GM23248 (cell line): ENCODE results near the gene MED12. TPM values are rescaled to one million over a fixed set of nuclear protein-coding genes. Genes with fewer than 3 reads are reported as not detected.

Experiments used
- DNase-seq: peaks from one replicate; pipeline ENCODE4 v3.0.0-alpha.2; 2015
- H2AFZ ChIP-seq: fragments of 200-600 bp; sonication (generic); 2 replicates; pipeline ENCODE4 v1.6.1; 2016; ENCODE audit warnings: antibody characterized with exemption
- H3F3A ChIP-seq: fragments of 200-600 bp; sonication (generic); 2 replicates; pipeline ENCODE4 v1.6.1; 2016; ENCODE audit warnings: mild to moderate bottlenecking, antibody characterized with exemption, mixed run types; ENCODE audit not compliant: insufficient read depth
- H3K27ac ChIP-seq: fragments of 200-600 bp; sonication (generic); 2 replicates; pipeline ENCODE4 v1.5.1; 2016; ENCODE audit warnings: mild to moderate bottlenecking
- H3K27me3 ChIP-seq: fragments of 200-600 bp; sonication (generic); replicated peaks from 2 replicates; pipeline ENCODE4 v1.6.1; 2016; ENCODE audit warnings: mild to moderate bottlenecking; ENCODE audit not compliant: insufficient read depth
- H3K36me3 ChIP-seq: fragments of 200-600 bp; sonication (generic); 2 replicates; pipeline ENCODE4 v1.6.1; 2016; ENCODE audit warnings: low read depth, mild to moderate bottlenecking
- H3K4me1 ChIP-seq: fragments of 200-600 bp; sonication (generic); 2 replicates; pipeline ENCODE4 v1.6.1; 2016; ENCODE audit warnings: mild to moderate bottlenecking; ENCODE audit not compliant: insufficient read depth
- H3K4me2 ChIP-seq: fragments of 200-600 bp; sonication (generic); one replicate; pipeline ENCODE4 v1.6.1; 2016; ENCODE audit warnings: mild to moderate bottlenecking; ENCODE audit not compliant: unreplicated experiment
- H3K4me3 ChIP-seq: fragments of 200-600 bp; sonication (generic); 2 replicates; pipeline ENCODE4 v1.5.1; 2016; ENCODE audit warnings: mild to moderate bottlenecking
- H3K79me2 ChIP-seq: fragments of 200-600 bp; sonication (generic); 2 replicates; pipeline ENCODE4 v1.6.1; 2016; ENCODE audit warnings: mild to moderate bottlenecking; ENCODE audit not compliant: insufficient read depth
- H3K9ac ChIP-seq: fragments of 200-600 bp; sonication (generic); 2 replicates; pipeline ENCODE4 v1.6.1; 2016; ENCODE audit warnings: mild to moderate bottlenecking
- H3K9me2 ChIP-seq: fragments of 200-600 bp; sonication (generic); 2 replicates; pipeline ENCODE4 v1.6.1; 2016; ENCODE audit warnings: mixed run types, mild to moderate bottlenecking, moderate library complexity; ENCODE audit not compliant: insufficient read depth
- H3K9me3 ChIP-seq: fragments of 200-600 bp; sonication (generic); one replicate; pipeline ENCODE4 v1.6.1; 2017; ENCODE audit warnings: low read depth
- H4K20me1 ChIP-seq: fragments of 200-600 bp; sonication (generic); 2 replicates; pipeline ENCODE4 v1.6.0; 2016; ENCODE audit not compliant: insufficient read depth
- EZH2 ChIP-seq: fragments of 200-600 bp; sonication (generic); IDR thresholded peaks from 2 replicates; pipeline ENCODE4 v1.6.1; 2018; ENCODE audit warnings: antibody characterized with exemption, mild to moderate bottlenecking; ENCODE audit not compliant: insufficient read depth, poor library complexity, severe bottlenecking
- EZH2phosphoT487 ChIP-seq: fragments of 200-600 bp; sonication (generic); IDR thresholded peaks from 2 replicates; pipeline ENCODE4 v1.6.1; 2018; ENCODE audit warnings: antibody characterized with exemption, moderate library complexity, mild to moderate bottlenecking, low read depth; ENCODE audit not compliant: insufficient read depth
- WGBS, 2 experiments: methylation state at CpG; one replicate each; pipeline ENCODE4 v1.1.6; 2015 to 2017; ENCODE audit warnings: low lambda C conversion rate in 2 of 2, low coverage in 1 of 2; ENCODE audit errors: missing lambda C conversion rate in 2 of 2; 5-methylcytosine and 5-hydroxymethylcytosine counted together
- in situ Hi-C: fragments of 300-500 bp; cut with MboI; formaldehyde crosslinking; loops from 2 replicates; pipeline ENCODE4 v1.15.0; 2020
- polyA plus RNA-seq: library from polyadenylated mRNA; unstranded; fragments of >200 nt; fragmentation: Nextera tagmentation; extraction: Ambion mirVana; gene quantifications from 2 replicates; pipeline ENCODE4 v1.2.1, GENCODE V29; 2016
- total RNA-seq: library from RNA; depleted of rRNA; stranded (reverse); fragments of >200 nt; shearing (Covaris generic); gene quantifications from 2 replicates; pipeline ENCODE4 v1.2.3, GENCODE V29; 2014

MED12 gene
- total and polyA plus RNA-seq, 2 experiments from 2014 or later: 10.0 to 14.9 TPM

DNA sequence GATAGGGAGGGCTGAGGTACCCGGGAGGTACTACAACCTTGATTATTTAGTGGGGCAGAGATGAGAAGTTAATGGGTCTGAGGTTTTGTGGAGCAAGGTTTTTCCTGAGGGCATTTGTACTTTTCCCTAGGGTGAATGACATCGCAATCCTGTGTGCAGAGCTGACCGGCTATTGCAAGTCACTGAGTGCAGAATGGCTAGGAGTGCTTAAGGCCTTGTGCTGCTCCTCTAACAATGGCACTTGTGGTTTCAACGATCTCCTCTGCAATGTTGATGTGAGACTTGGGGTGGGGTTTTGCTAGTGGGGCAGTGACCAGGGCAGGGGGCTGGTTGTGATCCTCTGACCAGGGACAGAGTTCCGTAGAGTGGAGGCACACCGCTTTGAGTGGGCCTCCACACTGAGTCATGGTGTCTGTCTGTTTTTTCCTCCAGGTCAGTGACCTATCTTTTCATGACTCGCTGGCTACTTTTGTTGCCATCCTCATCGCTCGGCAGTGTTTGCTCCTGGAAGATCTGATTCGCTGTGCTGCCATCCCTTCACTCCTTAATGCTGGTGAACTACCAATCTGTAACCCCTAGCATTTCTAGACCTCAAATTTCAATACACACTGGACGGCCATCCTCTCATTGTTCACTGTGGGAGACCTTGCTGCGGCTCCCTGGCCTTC, 9.9 kb downstream of the MED12 start:
- TF ChIP-seq EZH2 (no peak), EZH2phosphoT487 (no peak)
- 70 to 72% methylated on average over 10 to 11 of the region's 12 CpGs for WGBS, 2 experiments
- H3K36me3 ChIP-seq: peaks cover 3% of the 10 kb centered on the region; the same call in 1 of the 2 replicates
- H3K9ac ChIP-seq: no peak overlapping the region; the same call in 1 of the 2 replicates
- H3K27me3 ChIP-seq: no peaks in the 10 kb centered on the region
- H3K79me2 ChIP-seq: no peaks in the 10 kb centered on the region
- H3K4me2 ChIP-seq: no peak overlapping the region
- no peak overlapping the region for H2AFZ ChIP-seq
- no peaks in the 10 kb centered on the region for H3K9me2 ChIP-seq
- H3K4me3 ChIP-seq: no peak overlapping the region
- no peaks in the 10 kb centered on the region for H4K20me1 ChIP-seq
- H3K27ac ChIP-seq: peak overlapping the region; percentile 27; the same call in 1 of the 2 replicates
- H3K4me1 ChIP-seq: no peaks in the 10 kb centered on the region
- DNase-seq: peak; percentile 61
- in situ Hi-C loops: no loop called here
- no peaks in the 10 kb centered on the region for H3K9me3 ChIP-seq
- no peaks in the 10 kb centered on the region for H3F3A ChIP-seq

DNA sequence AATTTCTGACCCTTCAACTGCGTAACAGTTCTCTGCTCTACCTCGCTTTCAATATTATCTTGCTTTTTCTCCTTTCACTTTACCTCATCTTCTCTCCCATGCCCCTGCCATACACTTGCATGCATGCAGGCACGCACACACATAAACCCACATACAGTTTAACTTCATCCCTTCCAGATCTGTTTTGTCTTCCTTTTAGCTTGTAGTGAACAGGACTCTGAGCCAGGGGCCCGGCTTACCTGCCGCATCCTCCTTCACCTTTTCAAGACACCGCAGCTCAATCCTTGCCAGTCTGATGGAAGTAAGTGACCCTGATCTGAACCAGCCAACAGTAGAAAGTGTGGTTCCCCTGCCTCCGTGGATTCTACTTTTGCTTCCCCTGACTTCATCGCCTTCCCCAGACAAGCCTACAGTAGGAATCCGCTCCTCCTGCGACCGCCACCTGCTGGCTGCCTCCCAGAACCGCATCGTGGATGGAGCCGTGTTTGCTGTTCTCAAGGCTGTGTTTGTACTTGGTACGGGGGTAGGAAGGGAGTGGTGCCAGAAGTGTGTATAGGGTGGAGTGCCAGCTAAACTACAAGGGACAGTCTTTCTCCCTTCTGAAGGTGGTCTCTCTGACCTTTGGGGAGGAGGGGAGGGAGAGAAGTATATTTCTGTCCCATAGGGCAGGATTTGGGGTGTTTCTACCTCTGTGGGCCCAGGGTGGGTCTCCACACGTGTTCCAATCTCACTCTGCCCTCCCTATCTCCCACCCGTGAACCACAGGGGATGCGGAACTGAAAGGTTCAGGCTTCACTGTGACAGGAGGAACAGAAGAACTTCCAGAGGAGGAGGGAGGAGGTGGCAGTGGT, 10.7 kb downstream of the MED12 start:
- peak; percentile 46 for DNase-seq
- no peak overlapping the region for H3K4me2 ChIP-seq
- H3F3A ChIP-seq: no peaks in the 10 kb centered on the region
- no peaks in the 10 kb centered on the region for H3K79me2 ChIP-seq
- H2AFZ ChIP-seq: no peak overlapping the region
- WGBS, 2 experiments: 49% methylated on average over 17 to 18 of the region's 18 CpGs
- in situ Hi-C loops: no loop called here
- no peaks in the 10 kb centered on the region for H3K27me3 ChIP-seq
- no peak overlapping the region; the same call in 1 of the 2 replicates for H3K9ac ChIP-seq
- no peak overlapping the region for H3K4me3 ChIP-seq
- peaks cover 3% of the 10 kb centered on the region; the same call in 1 of the 2 replicates for H3K36me3 ChIP-seq
- no peaks in the 10 kb centered on the region for H3K9me2 ChIP-seq
- H3K9me3 ChIP-seq: no peaks in the 10 kb centered on the region
- H3K4me1 ChIP-seq: no peaks in the 10 kb centered on the region
- peak overlapping the region; percentile 27; the same call in 1 of the 2 replicates for H3K27ac ChIP-seq
- no peaks in the 10 kb centered on the region for H4K20me1 ChIP-seq
- TF ChIP-seq EZH2phosphoT487: no peak
- no peak for TF ChIP-seq EZH2

DNA sequence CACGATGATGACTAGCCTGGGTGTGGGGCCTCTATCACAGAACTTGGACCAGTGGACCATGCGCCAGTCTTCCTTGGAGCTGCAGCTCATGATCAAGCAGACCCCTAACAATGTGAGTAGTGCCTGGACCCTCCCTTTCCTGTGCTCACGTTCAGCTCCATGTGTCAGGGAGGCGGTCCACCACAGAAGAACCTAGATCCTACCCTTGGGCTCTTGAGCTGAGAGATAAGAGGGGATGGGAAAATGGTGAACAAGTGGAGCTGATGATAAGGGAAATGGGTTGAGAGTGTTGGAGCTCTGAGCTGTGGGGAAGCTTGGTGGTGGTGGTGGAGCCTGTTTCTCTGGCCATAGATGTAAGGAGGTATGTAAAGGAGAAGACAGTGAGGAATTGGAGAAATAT, 13.1 kb downstream of the MED12 start:
- Histone ChIP-seq H4K20me1 (no peaks in the 10 kb centered on the region), H2AFZ (no peak overlapping the region), H3K4me2 (no peak overlapping the region), H3K27me3 (no peaks in the 10 kb centered on the region), H3K27ac (no peak overlapping the region), H3K4me1 (no peaks in the 10 kb centered on the region), H3F3A (no peaks in the 10 kb centered on the region), H3K9ac (no peak overlapping the region), H3K79me2 (no peaks in the 10 kb centered on the region), H3K9me2 (no peaks in the 10 kb centered on the region), H3K36me3 (peaks cover 3% of the 10 kb centered on the region; the same call in 1 of the 2 replicates), H3K4me3 (no peak overlapping the region), H3K9me3 (no peaks in the 10 kb centered on the region)
- TF ChIP-seq EZH2phosphoT487 (no peak), EZH2 (no peak)
- DNase-seq: no peak
- WGBS, 2 experiments: 80 to 100% methylated on average over 2 to 4 of the region's 4 CpGs
- in situ Hi-C loops: no loop called here

DNA sequence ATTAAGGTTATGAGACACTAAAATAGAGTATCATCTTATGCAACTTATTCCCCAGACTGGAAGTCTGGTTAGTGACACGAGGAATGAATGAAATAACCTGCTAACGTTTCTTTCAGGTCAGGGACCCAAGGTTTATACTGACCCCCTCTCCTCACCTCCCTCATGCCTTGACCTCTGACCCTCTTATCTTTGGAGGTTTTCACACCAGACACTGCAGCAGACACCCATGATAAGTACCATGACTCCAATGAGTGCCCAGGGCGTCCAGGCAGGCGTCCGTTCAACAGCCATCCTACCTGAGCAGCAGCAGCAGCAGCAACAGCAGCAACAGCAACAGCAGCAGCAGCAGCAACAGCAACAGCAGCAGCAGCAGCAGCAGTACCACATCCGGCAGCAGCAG, 22.0 kb downstream of the MED12 start:
- no peak for DNase-seq
- H3K27me3 ChIP-seq: no peaks in the 10 kb centered on the region
- H2AFZ ChIP-seq: no peak overlapping the region
- in situ Hi-C loops: no loop called here
- TF ChIP-seq EZH2phosphoT487 (no peak), EZH2 (no peak)
- WGBS, 2 experiments: 67 to 75% methylated on average over 6 of the region's 6 CpGs
- no peaks in the 10 kb centered on the region for H3K79me2 ChIP-seq
- H3K27ac ChIP-seq: no peak overlapping the region
- no peaks in the 10 kb centered on the region for H3K9me3 ChIP-seq
- H4K20me1 ChIP-seq: no peaks in the 10 kb centered on the region
- H3K36me3 ChIP-seq: no peaks in the 10 kb centered on the region
- no peaks in the 10 kb centered on the region for H3F3A ChIP-seq
- no peak overlapping the region for H3K4me3 ChIP-seq
- no peak overlapping the region for H3K4me2 ChIP-seq
- H3K9ac ChIP-seq: no peak overlapping the region
- H3K9me2 ChIP-seq: no peaks in the 10 kb centered on the region
- H3K4me1 ChIP-seq: no peaks in the 10 kb centered on the region
